ENCODE measurements around the gene XBP1. TPM values are rescaled to one million over a fixed set of nuclear protein-coding genes. Genes with fewer than 3 reads are reported as not detected.

The XBP1 gene
- total and polyA plus RNA-seq, 2 experiments from 2014 or later: 95.1 to 195 TPM

GRCh38 chr22:28772633-28773460 is 27.5 kb downstream of the XBP1 start, which contains the start of gene CCDC117:
CCDC117 (plus strand) TSS chr22:28772695; CDS start chr22:28772850, 155 bp downstream.
- Histone ChIP-seq H3K36me3 (ENCODE audit: insufficient read depth) (0 out of 2 replicates have a peak, but pooled peaks cover 5% of the 10 kb centered on the region), H2AFZ (peak within 1 kb of the TSS; percentile 81; the same call in 1 of the 2 replicates), H3K4me1 (ENCODE audit: insufficient read depth) (no peaks in the 10 kb centered on the region), H3K9me2 (ENCODE audit: insufficient read depth) (no peaks in the 10 kb centered on the region), H3K4me3 (peak within 1 kb of the TSS; percentile 96), H3K27me3 (ENCODE audit: insufficient read depth) (no peaks in the 10 kb centered on the region), H3K4me2 (peak within 1 kb of the TSS; percentile 87), H3F3A (replicated peaks; ENCODE audit: low read depth) (no peaks in the 10 kb centered on the region), H3K27ac (ENCODE audit: low read depth) (peak within 1 kb of the TSS; percentile 86; the same call in 1 of the 2 replicates), H3K79me2 (replicated peaks; ENCODE audit: insufficient read depth) (peaks cover 47% of the 10 kb centered on the region), H4K20me1 (replicated peaks; ENCODE audit: insufficient read depth) (peaks cover under 1% of the 10 kb centered on the region; the same call in 1 of the 2 replicates)
- peak; percentile 94 for ATAC-seq
- H3K4me3 Mint-ChIP-seq: peak within 1 kb of the TSS; percentile 85
- peaks cover 8% of the 10 kb centered on the region; the same call in 2 of the 3 replicates for H3K9me3 Mint-ChIP-seq
- peaks cover 5% of the 10 kb centered on the region for H3K4me1 Mint-ChIP-seq
- peak within 1 kb of the TSS; percentile 78 for H3K27ac Mint-ChIP-seq
- H3K27me3 Mint-ChIP-seq (ENCODE audit: insufficient read depth, low read depth, poor library complexity): peaks cover 8% of the 10 kb centered on the region
- H3K36me3 Mint-ChIP-seq (ENCODE audit: low read depth): peaks cover 35% of the 10 kb centered on the region
- no peak for TF ChIP-seq STAT1 (IDR thresholded peaks at IDR 0.05; ENCODE audit: unreplicated experiment)
- TF ChIP-seq POLR2AphosphoS5 (IDR thresholded peaks at IDR 0.05; ENCODE audit: low read depth): peak; percentile 84
- no peak for TF ChIP-seq ZNF462 (CRISPR knock-in tag; IDR thresholded peaks at IDR 0.05)
- no peak for TF ChIP-seq CTCF (conservative IDR thresholded peaks at IDR 0.05; ENCODE audit: low read depth in 2 of 2)
- TF ChIP-seq NANOG (IDR thresholded peaks at IDR 0.05; ENCODE audit: borderline replicate concordance): no peak
- no peak for TF ChIP-seq ZNF331 (CRISPR knock-in tag; IDR thresholded peaks at IDR 0.05; ENCODE audit: low read depth)
- no peak for TF ChIP-seq ZNF114 (CRISPR knock-in tag; IDR thresholded peaks at IDR 0.05)
- TF ChIP-seq EZH2 (IDR thresholded peaks at IDR 0.05; ENCODE audit: low read depth, unreplicated experiment): no peak
- peak; percentile 90 for TF ChIP-seq ETS1 (IDR thresholded peaks at IDR 0.05)
- no peak for TF ChIP-seq REST (IDR thresholded peaks at IDR 0.05; ENCODE audit: unreplicated experiment)
- TF ChIP-seq CREB1 (CRISPR knock-in tag; IDR thresholded peaks at IDR 0.05; ENCODE audit: low read depth): peak; percentile 89
- TF ChIP-seq EZH2phosphoT487 (IDR thresholded peaks at IDR 0.05; ENCODE audit: unreplicated experiment): no peak
- TF ChIP-seq JUNB (IDR thresholded peaks at IDR 0.05; ENCODE audit: unreplicated experiment): no peak
- DNase-seq (ENCODE audit: low spot score): peak; percentile 98
